Renal cortex interstitium (tissue), 11 donors: Measurements from ENCODE around the gene SPEG. TPM values are rescaled to one million over a fixed set of nuclear protein-coding genes. Genes with fewer than 3 reads are reported as not detected.

Source experiments
- DNase-seq, 11 donors: peaks; one replicate each; pipeline ENCODE4 v3.0.0-alpha.2; 2013; ENCODE audit warnings: low read depth in 9 of 11, low spot score in 4 of 11; ENCODE audit errors: extremely low read depth in 1 of 11
- polyA plus RNA-seq, 3 donors: library from polyadenylated mRNA; unstranded; fragments of 120-200 nt; gene quantifications; one replicate each; pipeline ENCODE4 v1.2.1, GENCODE V29; 2013; ENCODE audit not compliant: insufficient read length in 3 of 3

SPEG gene
- polyA plus RNA-seq, 3 donors = 9.2 to 16.8 (median 12.7) TPM

DNA sequence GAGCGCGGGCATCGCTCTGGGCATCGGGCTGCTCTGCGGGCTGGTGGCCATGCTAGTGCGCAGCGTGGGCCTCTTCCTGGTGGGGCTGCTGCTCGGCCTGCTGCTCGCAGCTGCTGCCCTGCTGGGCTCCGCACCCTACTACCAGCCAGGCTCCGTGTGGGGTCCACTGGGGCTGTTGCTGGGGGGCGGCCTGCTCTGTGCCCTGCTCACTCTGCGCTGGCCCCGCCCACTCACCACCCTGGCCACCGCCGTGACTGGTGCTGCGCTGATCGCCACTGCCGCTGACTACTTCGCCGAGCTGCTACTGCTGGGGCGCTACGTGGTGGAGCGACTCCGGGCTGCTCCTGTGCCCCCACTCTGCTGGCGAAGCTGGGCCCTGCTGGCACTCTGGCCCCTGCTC, 113.0 kb downstream of the SPEG start:
- DNase-seq = no peak

Other genes starting within 250 kb of the SPEG start
- 10 to 100 TPM; 36.1 to 50.4 (median 43.0) TPM for gene ZFAND2B, start 228.1 kb upstream of the SPEG start, polyA plus RNA-seq
- gene ABCB6, start 215.9 kb upstream of the SPEG start, polyA plus RNA-seq = 10 to 100 TPM; 42.1 to 50.2 (median 44.7) TPM
- 10 to 100 TPM; 43.7 to 48.2 (median 48.0) TPM for gene ATG9A, start 205.2 kb upstream of the SPEG start, polyA plus RNA-seq
- 10 to 100 TPM; 51.6 to 94.0 (median 62.8) TPM for gene ANKZF1, start 205.0 kb upstream of the SPEG start, polyA plus RNA-seq
- gene GLB1L, start 189.4 kb upstream of the SPEG start, polyA plus RNA-seq = 10 to 100 TPM; 24.1 to 27.6 (median 24.4) TPM
- 10 to 100 TPM; 37.3 to 38.3 (median 38.1) TPM for gene STK16, start 189.4 kb upstream of the SPEG start, polyA plus RNA-seq
- 1 to 10 TPM in 1 of 3 donors, under 1 TPM in 2; 0.79 to 1.0 (median 0.93) TPM for gene TUBA4B, start 181.6 kb upstream of the SPEG start, polyA plus RNA-seq
- gene TUBA4A, start 180.9 kb upstream of the SPEG start, polyA plus RNA-seq = 100 to 1,000 TPM in 1 of 3 donors, 10 to 100 TPM in 2; 27.7 to 111 (median 37.9) TPM
- 10 to 100 TPM; 64.9 to 83.6 (median 72.3) TPM for gene DNAJB2, start 155.5 kb upstream of the SPEG start, polyA plus RNA-seq
- gene PTPRN, start 125.4 kb upstream of the SPEG start, polyA plus RNA-seq = under 1 TPM in 2 of 3 donors, not detected in 1; 0.16 to 0.65 TPM
- not detected for gene RESP18, start 102.1 kb upstream of the SPEG start, polyA plus RNA-seq
- gene DNPEP, start 46.9 kb upstream of the SPEG start, polyA plus RNA-seq = 10 to 100 TPM; 53.6 to 73.9 (median 65.7) TPM
- gene DES, start 16.5 kb upstream of the SPEG start, polyA plus RNA-seq = 1 to 10 TPM; 6.1 to 7.0 (median 6.5) TPM
- 10 to 100 TPM; 33.5 to 36.8 (median 34.1) TPM for gene GMPPA, start 64.0 kb downstream of the SPEG start, polyA plus RNA-seq
- under 1 TPM; 0.12 to 0.29 (median 0.26) TPM for gene ASIC4, start 79.6 kb downstream of the SPEG start, polyA plus RNA-seq
- 10 to 100 TPM; 17.6 to 40.6 (median 33.8) TPM for gene CHPF, start 109.0 kb downstream of the SPEG start, polyA plus RNA-seq
- gene TMEM198, start 109.2 kb downstream of the SPEG start, polyA plus RNA-seq = 1 to 10 TPM; 2.2 to 3.7 (median 3.6) TPM
- gene OBSL1, start 136.7 kb downstream of the SPEG start, polyA plus RNA-seq = 100 to 1,000 TPM; 111 to 199 (median 149) TPM
- gene INHA, start 137.5 kb downstream of the SPEG start, polyA plus RNA-seq = 1 to 10 TPM in 2 of 3 donors, under 1 TPM in 1; 0.73 to 5.1 (median 1.3) TPM
- 10 to 100 TPM; 24.0 to 33.9 (median 26.7) TPM for gene STK11IP, start 163.0 kb downstream of the SPEG start, polyA plus RNA-seq
- gene SLC4A3, start 192.8 kb downstream of the SPEG start, polyA plus RNA-seq = 10 to 100 TPM in 2 of 3 donors, 1 to 10 TPM in 1; 6.2 to 13.7 (median 10.8) TPM